Hypothalamus (tissue), 51 donors: Measurements from ENCODE around the gene ZNF513.

Experiments used
- DNase-seq, 51 donors: peaks; one replicate each; lab custom pipeline; 2025; lab: John Stamatoyannopoulos, UW

Gene ZNF513

GRCh38 chr2:27390822-27391679 is 10.5 kb upstream of the ZNF513 start:
- no peak for DNase-seq

GRCh38 chr2:27381577-27382181 is 1.1 kb upstream of the ZNF513 start:
- no peak for DNase-seq

GRCh38 chr2:27379836-27380625 is 503 bp downstream of the ZNF513 start:
- DNase-seq: peak in 40 of 51 donors; percentile 33 to 89 (median 75)

GRCh38 chr2:27379383-27379835 is 1.1 kb downstream of the ZNF513 start:
- no peak for DNase-seq

- DNase-seq: no peak
Observed at GRCh38 chr2:27378809-27379290, 1.7 kb downstream of the ZNF513 start.

GRCh38 chr2:27378096-27378808 is 2.3 kb downstream of the ZNF513 start:
- DNase-seq: peak in 5 of 51 donors; percentile 7 to 37 (median 15)

- peak in 1 of 51 donors; percentile 30 for DNase-seq
Observed at GRCh38 chr2:27377618-27378095, 2.9 kb downstream of the ZNF513 start.

- no peak for DNase-seq
Observed at GRCh38 chr2:27376866-27377617, 3.5 kb downstream of the ZNF513 start.

- DNase-seq: no peak
Observed at GRCh38 chr2:27376151-27376865, 4.2 kb downstream of the ZNF513 start.

GRCh38 chr2:27375513-27376099 is 4.9 kb downstream of the ZNF513 start:
- DNase-seq: no peak

- DNase-seq: no peak
Observed at GRCh38 chr2:27373567-27373966, 7.0 kb downstream of the ZNF513 start.

- no peak for DNase-seq
Observed at GRCh38 chr2:27372937-27373336, 7.6 kb downstream of the ZNF513 start.

GRCh38 chr2:27370816-27371620 is 9.5 kb downstream of the ZNF513 start:
- DNase-seq: peak in 6 of 51 donors; percentile 28 to 74 (median 48)

GRCh38 chr2:27370026-27370815 is 10.3 kb downstream of the ZNF513 start, which contains the start of the genes EIF2B4 and SNX17:
Gene EIF2B4 (minus strand): TSS chr2:27370338. CDS start chr2:27370314, 24 bp downstream.
Gene SNX17 (plus strand): TSS chr2:27370616. CDS start chr2:27370744, 128 bp downstream.
- peak; percentile 89 to 100 (median 99) for DNase-seq

GRCh38 chr2:27369471-27370025 is 11.0 kb downstream of the ZNF513 start:
- DNase-seq: peak in 22 of 51 donors; percentile 29 to 80 (median 58)

- no peak for DNase-seq
Observed at GRCh38 chr2:27363933-27364332, 16.6 kb downstream of the ZNF513 start.
